Activated T-cell treated with anti-CD3 and anti-CD28 coated beads for 24 hours (primary cell): ENCODE data around the gene FOXP3.

Experiments used
- DNase-seq: peaks from one replicate; pipeline ENCODE4 v3.0.0-alpha.2; 2020; ENCODE audit warnings: low read depth

FOXP3 gene

GRCh38 chrX:49273181-49273727, 8.7 kb upstream of the FOXP3 start:
- DNase-seq, result no peak

- no peak for DNase-seq
These were observed 7.9 kb upstream of the FOXP3 start for GRCh38 chrX:49272421-49272820.

GRCh38 chrX:49271341-49271740, 6.8 kb upstream of the FOXP3 start:
- no peak for DNase-seq

- DNase-seq, result no peak
These were observed 5.9 kb upstream of the FOXP3 start for GRCh38 chrX:49270249-49270921.

GRCh38 chrX:49269767-49270248, 5.3 kb upstream of the FOXP3 start, which contains the start of gene PPP1R3F:
PPP1R3F (plus strand) TSS chrX:49269793; CDS start chrX:49269870, 77 bp downstream.
- no peak for DNase-seq

GRCh38 chrX:49269010-49269766, 4.7 kb upstream of the FOXP3 start:
- DNase-seq, result peak; percentile 89

- no peak for DNase-seq
These were observed 4.1 kb upstream of the FOXP3 start for GRCh38 chrX:49268702-49269009.

- DNase-seq, result no peak
These were observed 2.3 kb upstream of the FOXP3 start for GRCh38 chrX:49266523-49267445.

GRCh38 chrX:49263631-49264030, 879 bp downstream of the FOXP3 start:
- no peak for DNase-seq

- DNase-seq, result no peak
These were observed 1.9 kb downstream of the FOXP3 start for GRCh38 chrX:49262603-49263002.

- DNase-seq, result no peak
These were observed 4.1 kb downstream of the FOXP3 start for GRCh38 chrX:49260221-49260985.

- no peak for DNase-seq
These were observed 5.8 kb downstream of the FOXP3 start for GRCh38 chrX:49258749-49259124.

- no peak for DNase-seq
These were observed 6.4 kb downstream of the FOXP3 start for GRCh38 chrX:49257846-49258748.

GRCh38 chrX:49257074-49257790, 7.3 kb downstream of the FOXP3 start:
- DNase-seq, result no peak

GRCh38 chrX:49256268-49256995, 8.1 kb downstream of the FOXP3 start:
- no peak for DNase-seq

- DNase-seq, result no peak
These were observed 9.9 kb downstream of the FOXP3 start for GRCh38 chrX:49254639-49255038.

GRCh38 chrX:49251325-49251724, 13.2 kb downstream of the FOXP3 start:
- no peak for DNase-seq

- DNase-seq, result no peak
These were observed 13.9 kb downstream of the FOXP3 start for GRCh38 chrX:49250578-49250977.

GRCh38 chrX:49250066-49250465, 14.4 kb downstream of the FOXP3 start:
- no peak for DNase-seq
